ENCODE data around the gene MAP1B.

The MAP1B gene

DNA sequence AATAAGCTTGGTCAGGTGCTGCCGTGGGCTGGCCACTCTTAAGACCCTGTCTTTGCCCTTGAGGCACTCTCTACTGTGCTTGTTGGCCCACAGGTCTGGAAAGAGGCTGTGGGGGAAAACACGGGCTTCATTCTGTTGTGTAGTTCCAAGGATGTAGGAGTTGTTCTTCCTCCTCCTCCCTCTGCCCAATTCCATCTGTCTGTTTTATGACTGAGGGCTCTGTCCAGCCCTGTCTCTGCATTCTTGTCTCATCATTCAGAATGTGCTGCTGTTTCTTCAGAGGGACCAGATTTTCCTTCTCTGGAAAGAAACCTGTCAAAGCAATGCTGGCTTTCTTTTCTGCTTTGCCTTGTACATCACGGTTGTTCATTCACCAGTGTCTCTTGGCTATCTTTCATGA lies 84.1 kb downstream of the MAP1B start:
- H3K9me3 ChIP-seq (ENCODE audit: low read length), result no peaks in the 10 kb centered on the region
- H3K9ac ChIP-seq (ENCODE audit: low read length), result no peak overlapping the region
- H3K4me3 ChIP-seq (ENCODE audit: low read depth, low read length, poor library complexity, severe bottlenecking), result no peak overlapping the region
- no peaks in the 10 kb centered on the region; the same call in 1 of the 2 replicates for H3K27me3 ChIP-seq (ENCODE audit: insufficient read depth, low read length)
- H3K4me1 ChIP-seq (ENCODE audit: insufficient read depth, low read length, severe bottlenecking), result peaks cover 14% of the 10 kb centered on the region
- H3K4me2 ChIP-seq (ENCODE audit: low read length), result no peak overlapping the region
- H3K27ac ChIP-seq (ENCODE audit: low read depth, low read length, poor library complexity, severe bottlenecking), result no peak overlapping the region
- H2AFZ ChIP-seq (ENCODE audit: low read length), result no peak overlapping the region
- no peaks in the 10 kb centered on the region for H3F3A ChIP-seq (ENCODE audit: insufficient read depth, low read length)
- H3K79me2 ChIP-seq (ENCODE audit: insufficient read depth, low read length), result no peaks in the 10 kb centered on the region
- H4K20me1 ChIP-seq (ENCODE audit: insufficient read depth, low read length), result no peaks in the 10 kb centered on the region
- TF ChIP-seq CTCF (IDR thresholded peaks at IDR 0.05; ENCODE audit: low read length), result no peak
- TF ChIP-seq EZH2 (IDR thresholded peaks at IDR 0.05; ENCODE audit: borderline replicate concordance, low read length), result no peak
- no peaks in the 10 kb centered on the region for H3K9me2 ChIP-seq (ENCODE audit: low read depth, low read length)
- H3K36me3 ChIP-seq (ENCODE audit: insufficient read depth, low read length), result no peaks in the 10 kb centered on the region

DNA sequence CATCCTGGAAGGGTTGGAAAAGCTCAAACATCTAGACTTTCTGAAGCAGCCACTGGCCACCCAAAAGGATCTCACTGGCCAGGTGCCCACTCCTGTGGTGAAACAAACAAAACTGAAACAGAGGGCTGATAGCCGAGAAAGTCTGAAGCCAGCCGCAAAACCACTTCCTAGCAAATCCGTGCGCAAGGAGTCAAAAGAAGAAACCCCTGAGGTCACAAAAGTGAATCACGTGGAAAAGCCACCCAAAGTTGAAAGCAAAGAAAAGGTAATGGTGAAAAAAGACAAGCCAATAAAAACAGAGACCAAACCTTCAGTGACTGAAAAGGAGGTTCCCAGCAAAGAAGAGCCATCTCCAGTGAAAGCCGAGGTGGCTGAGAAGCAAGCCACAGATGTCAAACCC lies 87.6 kb downstream of the MAP1B start:
- Histone ChIP-seq H4K20me1 (ENCODE audit: insufficient read depth, low read length) (no peaks in the 10 kb centered on the region), H3K9me2 (ENCODE audit: low read depth, low read length) (no peaks in the 10 kb centered on the region), H3K9me3 (ENCODE audit: low read length) (no peaks in the 10 kb centered on the region), H3K27ac (ENCODE audit: low read depth, low read length, poor library complexity, severe bottlenecking) (no peak overlapping the region), H3K4me2 (ENCODE audit: low read length) (no peak overlapping the region), H2AFZ (ENCODE audit: low read length) (no peak overlapping the region), H3K4me3 (ENCODE audit: low read depth, low read length, poor library complexity, severe bottlenecking) (no peak overlapping the region), H3K27me3 (ENCODE audit: insufficient read depth, low read length) (no peaks in the 10 kb centered on the region; the same call in 1 of the 2 replicates), H3K79me2 (ENCODE audit: insufficient read depth, low read length) (no peaks in the 10 kb centered on the region), H3F3A (ENCODE audit: insufficient read depth, low read length) (no peaks in the 10 kb centered on the region), H3K36me3 (ENCODE audit: insufficient read depth, low read length) (no peaks in the 10 kb centered on the region), H3K4me1 (ENCODE audit: insufficient read depth, low read length, severe bottlenecking) (peaks cover 8% of the 10 kb centered on the region), H3K9ac (ENCODE audit: low read length) (no peak overlapping the region)
- TF ChIP-seq CTCF (IDR thresholded peaks at IDR 0.05; ENCODE audit: low read length) (no peak), EZH2 (IDR thresholded peaks at IDR 0.05; ENCODE audit: borderline replicate concordance, low read length) (no peak)

DNA sequence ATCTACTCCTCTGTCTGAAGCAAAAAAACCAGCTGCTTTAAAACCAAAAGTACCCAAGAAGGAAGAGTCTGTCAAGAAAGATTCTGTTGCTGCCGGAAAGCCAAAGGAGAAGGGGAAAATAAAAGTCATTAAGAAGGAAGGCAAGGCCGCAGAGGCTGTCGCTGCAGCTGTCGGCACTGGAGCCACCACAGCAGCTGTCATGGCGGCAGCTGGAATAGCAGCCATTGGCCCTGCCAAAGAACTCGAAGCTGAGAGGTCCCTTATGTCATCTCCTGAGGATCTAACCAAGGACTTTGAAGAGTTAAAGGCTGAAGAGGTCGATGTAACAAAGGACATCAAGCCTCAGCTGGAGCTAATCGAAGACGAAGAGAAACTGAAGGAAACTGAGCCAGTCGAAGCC lies 88.3 kb downstream of the MAP1B start:
- Histone ChIP-seq H3K9ac (ENCODE audit: low read length) (no peak overlapping the region), H3K4me1 (ENCODE audit: insufficient read depth, low read length, severe bottlenecking) (peaks cover 8% of the 10 kb centered on the region), H4K20me1 (ENCODE audit: insufficient read depth, low read length) (no peaks in the 10 kb centered on the region), H3K9me3 (ENCODE audit: low read length) (no peaks in the 10 kb centered on the region), H2AFZ (ENCODE audit: low read length) (no peak overlapping the region), H3K27ac (ENCODE audit: low read depth, low read length, poor library complexity, severe bottlenecking) (no peak overlapping the region), H3K4me3 (ENCODE audit: low read depth, low read length, poor library complexity, severe bottlenecking) (no peak overlapping the region), H3K36me3 (ENCODE audit: insufficient read depth, low read length) (no peaks in the 10 kb centered on the region), H3K9me2 (ENCODE audit: low read depth, low read length) (no peaks in the 10 kb centered on the region), H3F3A (ENCODE audit: insufficient read depth, low read length) (no peaks in the 10 kb centered on the region), H3K79me2 (ENCODE audit: insufficient read depth, low read length) (no peaks in the 10 kb centered on the region), H3K27me3 (ENCODE audit: insufficient read depth, low read length) (no peaks in the 10 kb centered on the region; the same call in 1 of the 2 replicates), H3K4me2 (ENCODE audit: low read length) (no peak overlapping the region)
- no peak for TF ChIP-seq CTCF (IDR thresholded peaks at IDR 0.05; ENCODE audit: low read length)
- TF ChIP-seq EZH2 (IDR thresholded peaks at IDR 0.05; ENCODE audit: borderline replicate concordance, low read length), result no peak

Measured in OCI-LY1 (cell line).